Measurements from ENCODE around the gene PPID. TPM values are rescaled to one million over a fixed set of nuclear protein-coding genes. Genes with fewer than 3 reads are reported as not detected.
"Not testable (repeated sequence)": the region's sequence is repeated elsewhere in the genome, so short reads cannot be mapped to it uniquely, and the experiment has no call there.

The PPID gene
- total and polyA plus RNA-seq, 7 donors: 35.1 to 162 (median 58.2) TPM

- ATAC-seq: no peak
- Histone ChIP-seq H3K27ac (no peak overlapping the region), H3K4me1 (no peaks in the 10 kb centered on the region), H3K27me3 (ENCODE audit: insufficient read depth in 3 of 3, low read length in 2 of 3) (no peaks in the 10 kb centered on the region), H3K4me3 (no peak overlapping the region), H3K9me3 (no peaks in the 10 kb centered on the region), H3K36me3 (ENCODE audit: insufficient read depth in 1 of 2, low read depth in 1 of 2) (no peaks in the 10 kb centered on the region)
- no peak for TF ChIP-seq CTCF (IDR thresholded peaks at IDR 0.05)
- 98 to 99% (median 98%) methylated on average over 18 of the region's 18 CpGs for WGBS, 3 donors
- no peak for DNase-seq
- intact Hi-C loops (cut with DNase I): no loop called here
Measured at GRCh38 chr4:158664806-158665205, 58.4 kb downstream of the PPID start.

- H3K9me3 ChIP-seq; H3K4me1 ChIP-seq; ATAC-seq; H3K27ac ChIP-seq; H3K36me3 ChIP-seq (ENCODE audit: insufficient read depth in 1 of 2, low read depth in 1 of 2); DNase-seq; H3K4me3 ChIP-seq; intact Hi-C loops (cut with DNase I); H3K27me3 ChIP-seq (ENCODE audit: insufficient read depth in 3 of 3, low read length in 2 of 3): not testable (repeated sequence)
- WGBS, 3 donors: 81 to 88% (median 88%) methylated on average over 8 of the region's 8 CpGs
Measured at GRCh38 chr4:158663707-158664625, 59.2 kb downstream of the PPID start.

- H3K9me3 ChIP-seq; H3K4me3 ChIP-seq; H3K27me3 ChIP-seq (ENCODE audit: insufficient read depth in 3 of 3, low read length in 2 of 3); H3K36me3 ChIP-seq (ENCODE audit: insufficient read depth in 1 of 2, low read depth in 1 of 2); H3K4me1 ChIP-seq; DNase-seq; H3K27ac ChIP-seq; intact Hi-C loops (cut with DNase I); ATAC-seq: not testable (repeated sequence)
- WGBS, 3 donors: 65 to 76% (median 65%) methylated on average over 4 of the region's 4 CpGs
Measured at GRCh38 chr4:158663255-158663654, 59.9 kb downstream of the PPID start.

Other genes with a start within 250 kb of the PPID start
- not detected for gene RXFP1, start 201.5 kb downstream of the PPID start, total RNA-seq
- gene RXFP1, start 201.5 kb downstream of the PPID start, polyA plus RNA-seq: under 1 TPM in 1 of 3 donors, not detected in 2; 0.01 TPM
- 1 to 10 TPM in 3 of 4 donors, under 1 TPM in 1; 0.57 to 4.5 (median 2.5) TPM for gene C4orf46, start 51.5 kb downstream of the PPID start, total RNA-seq
- gene C4orf46, start 51.5 kb downstream of the PPID start, polyA plus RNA-seq: 1 to 10 TPM in 2 of 3 donors, under 1 TPM in 1; 0.59 to 2.1 (median 1.4) TPM
- 100 to 1,000 TPM in 3 of 4 donors, 10 to 100 TPM in 1; 80.0 to 154 (median 132) TPM for gene ETFDH, start 51.1 kb downstream of the PPID start, total RNA-seq
- gene ETFDH, start 51.1 kb downstream of the PPID start, polyA plus RNA-seq: 10 to 100 TPM; 60.4 to 91.0 (median 78.6) TPM
- gene FNIP2, start 45.6 kb upstream of the PPID start, total RNA-seq: 10 to 100 TPM; 31.5 to 92.1 (median 53.4) TPM
- 10 to 100 TPM; 15.6 to 33.3 (median 19.1) TPM for gene FNIP2, start 45.6 kb upstream of the PPID start, polyA plus RNA-seq